AG04449 (cell line): ENCODE results near the gene KLF7.

Experiments used
- CTCF ChIA-PET: fragments of 350-600 bp; formaldehyde crosslinking; extraction: SDS; loops from one replicate; lab custom pipeline; 2021; ENCODE audit warnings: antibody characterized with exemption; lab: Yijun Ruan, JAX
- POLR2A ChIA-PET: fragments of 400-600, 350-600 bp; formaldehyde crosslinking; extraction: SDS; loops from one replicate; lab custom pipeline; 2020; ENCODE audit warnings: antibody characterized with exemption, inconsistent platforms; lab: Yijun Ruan, JAX
- DNase-seq: peaks from one replicate; pipeline ENCODE4 v3.0.0-alpha.2; 2010; ENCODE audit warnings: low read depth, low spot score
- H3K4me3 ChIP-seq: 2 replicates; pipeline ENCODE4 v1.5.1; 2011; ENCODE audit warnings: low read depth, mild to moderate bottlenecking, control low read depth, low read length
- TF ChIP-seq, protein P1 (sequence below): IDR thresholded peaks from one replicate; pipeline ENCODE4 v1.5.1; 2011; ENCODE audit warnings: mild to moderate bottlenecking, moderate library complexity, low read length, control low read depth, inconsistent platforms; ENCODE audit not compliant: insufficient read depth; ENCODE audit errors: missing control alignments

KLF7 gene

DNA sequence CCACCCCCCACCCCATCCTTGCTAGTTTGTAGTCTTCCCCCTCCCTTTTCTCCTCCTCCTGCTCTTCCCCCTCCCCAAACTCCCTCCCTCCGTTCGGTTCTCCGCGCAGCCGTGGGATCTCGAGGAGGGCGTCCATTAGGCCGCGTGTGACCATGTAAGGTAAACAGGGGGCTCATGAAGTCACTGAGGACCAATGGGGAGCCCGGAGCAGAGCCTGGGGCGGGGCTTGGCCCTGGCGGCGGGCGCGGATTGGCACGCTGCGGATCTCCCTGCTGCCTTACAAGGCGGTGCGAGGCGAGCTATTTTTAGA, 246 bp upstream of the KLF7 start:
- ChIA-PET CTCF (interaction anchor here (1.0 to 7.3 kb wide), 6 partner anchors 88 to 366 kb away, joined by 3 to 56 read pairs (median 6); no protein-coding TSS in a partner anchor), POLR2A (interaction anchor here (0.6 to 8.6 kb wide), 27 partner anchors 9 to 365 kb away, joined by 3 to 207 read pairs (median 4); partner anchors contain the start of gene CREB1)
- DNase-seq, result peak; percentile 99
- H3K4me3 ChIP-seq, result peak overlapping the region; percentile 68; the same call in 1 of the 2 replicates
- TF ChIP-seq, protein P1, sequence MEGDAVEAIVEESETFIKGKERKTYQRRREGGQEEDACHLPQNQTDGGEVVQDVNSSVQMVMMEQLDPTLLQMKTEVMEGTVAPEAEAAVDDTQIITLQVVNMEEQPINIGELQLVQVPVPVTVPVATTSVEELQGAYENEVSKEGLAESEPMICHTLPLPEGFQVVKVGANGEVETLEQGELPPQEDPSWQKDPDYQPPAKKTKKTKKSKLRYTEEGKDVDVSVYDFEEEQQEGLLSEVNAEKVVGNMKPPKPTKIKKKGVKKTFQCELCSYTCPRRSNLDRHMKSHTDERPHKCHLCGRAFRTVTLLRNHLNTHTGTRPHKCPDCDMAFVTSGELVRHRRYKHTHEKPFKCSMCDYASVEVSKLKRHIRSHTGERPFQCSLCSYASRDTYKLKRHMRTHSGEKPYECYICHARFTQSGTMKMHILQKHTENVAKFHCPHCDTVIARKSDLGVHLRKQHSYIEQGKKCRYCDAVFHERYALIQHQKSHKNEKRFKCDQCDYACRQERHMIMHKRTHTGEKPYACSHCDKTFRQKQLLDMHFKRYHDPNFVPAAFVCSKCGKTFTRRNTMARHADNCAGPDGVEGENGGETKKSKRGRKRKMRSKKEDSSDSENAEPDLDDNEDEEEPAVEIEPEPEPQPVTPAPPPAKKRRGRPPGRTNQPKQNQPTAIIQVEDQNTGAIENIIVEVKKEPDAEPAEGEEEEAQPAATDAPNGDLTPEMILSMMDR, result no peak

DNA sequence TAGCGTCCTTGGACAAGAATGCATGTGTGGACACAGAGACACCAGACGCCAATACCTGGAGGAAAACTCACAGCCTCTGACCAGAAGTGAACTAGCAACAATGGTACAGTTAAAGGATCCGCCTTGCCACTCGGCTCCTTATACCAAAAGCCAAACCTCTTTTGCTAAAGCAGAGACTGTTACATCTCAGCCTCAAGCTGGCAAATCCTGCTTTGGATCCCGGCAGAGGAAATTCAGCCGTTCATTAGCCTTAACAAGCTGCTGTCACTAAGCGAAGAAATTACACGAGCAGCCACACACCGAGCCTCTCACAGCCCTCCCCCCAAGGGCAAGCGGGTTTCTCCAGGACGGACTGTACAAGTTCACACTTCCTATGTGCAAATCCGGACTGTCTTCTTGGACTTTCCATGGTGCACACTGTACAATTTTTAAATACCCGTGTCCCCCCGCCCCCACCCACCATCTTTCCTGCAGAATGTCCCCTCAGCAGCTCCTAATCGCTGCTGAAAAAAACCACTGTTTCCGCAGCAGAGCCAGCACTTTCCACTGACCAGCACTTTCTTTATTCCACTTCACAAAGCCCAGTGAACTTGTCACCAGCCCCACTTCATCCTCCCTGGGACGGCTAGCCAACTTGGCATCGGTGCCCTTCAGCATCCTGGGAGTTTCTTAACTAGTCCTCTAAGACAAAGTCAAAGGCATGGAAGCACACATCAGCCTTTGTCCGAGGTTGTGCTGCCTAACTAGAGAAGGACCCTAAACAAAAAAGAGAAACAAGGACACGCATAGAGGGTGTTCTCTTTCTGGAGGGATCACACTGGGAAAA, 1.5 kb downstream of the KLF7 start:
- H3K4me3 ChIP-seq, result peak overlapping the region; percentile 96
- TF ChIP-seq, protein P1, result no peak
- ChIA-PET CTCF (interaction anchor here (1.0 to 7.3 kb wide), 6 partner anchors 81 to 364 kb away, joined by 3 to 56 read pairs (median 5); no protein-coding TSS in a partner anchor), POLR2A (interaction anchor here (0.9 to 8.6 kb wide), 11 partner anchors 74 to 366 kb away, joined by 3 to 207 read pairs (median 7); partner anchors contain the start of gene CREB1)
- DNase-seq, result no peak

DNA sequence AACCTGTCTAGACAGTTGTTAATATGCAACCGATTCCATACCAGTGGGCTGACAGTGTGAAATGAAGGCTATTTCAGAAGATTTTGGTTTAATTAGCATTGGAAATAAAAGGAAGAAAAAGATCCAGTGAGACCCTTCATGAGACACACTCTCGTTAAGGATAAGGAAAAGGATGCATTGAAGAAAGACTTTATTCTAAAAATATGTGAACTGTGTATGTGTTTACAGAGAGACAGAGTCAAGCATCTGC, 2.1 kb downstream of the KLF7 start:
- DNase-seq, result no peak
- ChIA-PET CTCF (interaction anchor here (1.5 to 7.3 kb wide), 5 partner anchors 169 to 364 kb away, joined by 3 to 56 read pairs (median 6); no protein-coding TSS in a partner anchor), POLR2A (interaction anchor here (0.9 to 8.6 kb wide), 7 partner anchors 75 to 321 kb away, joined by 3 to 207 read pairs (median 7); no protein-coding TSS in a partner anchor)
- peak overlapping the region; percentile 96 for H3K4me3 ChIP-seq
- TF ChIP-seq, protein P1, result no peak

DNA sequence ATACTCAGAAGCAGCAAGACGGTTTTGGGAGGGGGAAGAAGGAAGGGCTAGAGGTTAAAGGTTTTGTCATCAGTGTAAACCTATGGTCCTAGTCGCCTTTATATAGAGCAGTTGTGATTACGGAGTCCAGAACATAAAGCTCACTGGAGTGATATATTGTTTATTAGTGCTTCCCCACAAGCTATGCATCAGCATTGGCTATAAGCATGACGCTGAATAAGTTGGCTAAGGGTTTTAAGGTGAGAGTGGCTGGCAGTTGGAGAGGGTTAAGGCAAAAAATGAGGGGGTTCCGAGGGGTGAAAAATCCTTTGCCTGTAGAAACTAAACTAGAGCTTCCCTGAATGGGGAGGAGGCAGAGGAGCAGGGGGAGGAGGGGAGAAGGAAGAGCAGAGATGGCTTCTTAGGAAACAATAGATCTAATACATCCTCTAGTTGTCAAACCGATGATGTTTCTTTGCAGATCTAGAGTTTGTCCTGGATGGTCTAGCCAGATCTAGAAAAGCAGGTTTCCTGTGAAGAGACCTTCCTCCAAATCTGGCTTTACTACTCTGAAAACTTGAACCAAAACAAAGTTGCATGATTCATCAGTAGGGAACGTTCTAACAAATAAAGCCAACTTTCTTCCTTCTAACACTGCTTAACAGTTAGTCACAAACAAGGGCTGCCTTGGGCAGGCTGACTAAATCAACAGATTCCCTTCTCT, 2.5 kb downstream of the KLF7 start:
- CTCF ChIA-PET, result interaction anchor here (1.0 to 2.0 kb wide), 5 partner anchors 90 to 314 kb away, joined by 3 to 18 read pairs (median 3); no protein-coding TSS in a partner anchor
- peak overlapping the region; percentile 96 for H3K4me3 ChIP-seq
- POLR2A ChIA-PET, result interaction anchor here (0.7 to 8.6 kb wide), 6 partner anchors 75 to 175 kb away, joined by 4 to 207 read pairs (median 21); no protein-coding TSS in a partner anchor
- TF ChIP-seq, protein P1, result no peak
- DNase-seq, result peak; percentile 74

DNA sequence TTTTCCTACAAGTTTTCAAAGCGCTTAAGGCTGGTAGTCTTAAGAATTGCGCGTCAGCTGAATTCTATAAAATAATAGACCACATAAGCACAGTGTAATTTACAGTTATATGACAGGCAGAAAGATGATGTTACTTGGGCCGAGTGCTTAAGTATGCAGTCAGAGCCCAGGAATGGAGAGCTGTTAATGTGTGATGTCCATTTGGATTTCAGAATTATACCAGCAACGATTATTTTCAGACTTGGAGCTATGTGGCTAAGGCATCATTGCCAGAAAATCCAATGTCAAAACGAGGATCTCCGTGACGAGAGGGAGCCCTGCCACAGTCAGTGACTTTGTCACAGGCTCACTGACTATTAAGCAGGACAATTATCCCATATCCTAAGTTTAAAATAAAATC, 3.4 kb downstream of the KLF7 start:
- peak overlapping the region; percentile 96 for H3K4me3 ChIP-seq
- TF ChIP-seq, protein P1, result no peak
- CTCF ChIA-PET, result interaction anchor here (0.6 to 2.0 kb wide), 6 partner anchors 89 to 315 kb away, joined by 3 to 18 read pairs (median 3); no protein-coding TSS in a partner anchor
- DNase-seq, result peak; percentile 54
- POLR2A ChIA-PET, result interaction anchor here (1.1 to 8.6 kb wide), 5 partner anchors 89 to 368 kb away, joined by 3 to 207 read pairs (median 5); partner anchors contain the start of gene CREB1
